Fibroblast of the conjunctiva (primary cell): Measurements from ENCODE around the gene RASL10A.

Experiments used
- DNase-seq: peaks from one replicate; pipeline ENCODE4 v3.0.0-alpha.2; 2010; ENCODE audit warnings: low read depth

Gene RASL10A

GRCh38 chr22:29302681-29303465 lies 12.6 kb downstream of the RASL10A start:
- DNase-seq = no peak

- no peak for DNase-seq
These were observed 13.2 kb downstream of the RASL10A start for GRCh38 chr22:29302402-29302680.

- no peak for DNase-seq
These were observed 13.6 kb downstream of the RASL10A start for GRCh38 chr22:29301716-29302401.

GRCh38 chr22:29300807-29301601 lies 14.5 kb downstream of the RASL10A start:
- no peak for DNase-seq

GRCh38 chr22:29300467-29300806 lies 15.1 kb downstream of the RASL10A start:
- no peak for DNase-seq

- DNase-seq = no peak
These were observed 16.2 kb downstream of the RASL10A start for GRCh38 chr22:29299136-29299900.

- no peak for DNase-seq
These were observed 16.9 kb downstream of the RASL10A start for GRCh38 chr22:29298641-29299040.

GRCh38 chr22:29292379-29292778 lies 23.1 kb downstream of the RASL10A start:
- DNase-seq = no peak

- no peak for DNase-seq
These were observed 24.3 kb downstream of the RASL10A start for GRCh38 chr22:29291215-29291614.

- no peak for DNase-seq
These were observed 25.4 kb downstream of the RASL10A start for GRCh38 chr22:29290061-29290460.

- no peak for DNase-seq
These were observed 26.7 kb downstream of the RASL10A start for GRCh38 chr22:29288837-29289236.

- no peak for DNase-seq
These were observed 31.3 kb downstream of the RASL10A start for GRCh38 chr22:29284196-29284595.

GRCh38 chr22:29277927-29278326 lies 37.6 kb downstream of the RASL10A start:
- no peak for DNase-seq

GRCh38 chr22:29275819-29276565 lies 39.5 kb downstream of the RASL10A start:
- DNase-seq = no peak

GRCh38 chr22:29275167-29275566 lies 40.3 kb downstream of the RASL10A start:
- no peak for DNase-seq

GRCh38 chr22:29272624-29273023 lies 42.9 kb downstream of the RASL10A start:
- no peak for DNase-seq

GRCh38 chr22:29270475-29271271 lies 44.8 kb downstream of the RASL10A start:
- DNase-seq = no peak

GRCh38 chr22:29269731-29270474 lies 45.6 kb downstream of the RASL10A start:
- no peak for DNase-seq

- DNase-seq = no peak
These were observed 46.3 kb downstream of the RASL10A start for GRCh38 chr22:29269230-29269604.
